ENCODE data around the gene TRMT5. TPM values are rescaled to one million over a fixed set of nuclear protein-coding genes. Genes with fewer than 3 reads are reported as not detected.

The TRMT5 gene
- total and polyA plus RNA-seq, 10 donors = 3.3 to 11.4 (median 5.9) TPM

GRCh38 chr14:60972295-60972694 lies 8.6 kb downstream of the TRMT5 start:
- 96 to 99% (median 97%) methylated on average over 15 of the region's 15 CpGs for WGBS, 5 donors
- H3K27ac ChIP-seq = no peak overlapping the region
- intact Hi-C loops (cut with DNase I; ENCODE audit: low total_unique reads) = no loop called here
- TF ChIP-seq CTCF (IDR thresholded peaks at IDR 0.05 in 8 of 11, conservative IDR thresholded peaks at IDR 0.05 in 3 of 11) (no peak), POLR2AphosphoS5 (IDR thresholded peaks at IDR 0.05) (no peak), POLR2A (IDR thresholded peaks at IDR 0.05) (no peak)
- H3K4me1 ChIP-seq = peaks cover 0 to 2% (median 0%) of the 10 kb centered on the region in 6 donors
- H3K36me3 ChIP-seq = peaks cover 0 to 46% (median 8%) of the 10 kb centered on the region in 6 donors
- no peaks in the 10 kb centered on the region for H3K9me3 ChIP-seq
- DNase-seq = no peak
- H3K4me3 ChIP-seq = no peak overlapping the region
- H3K27me3 ChIP-seq (replicated peaks in 1 of 7) = no peaks in the 10 kb centered on the region

GRCh38 chr14:60971271-60971670 lies 9.6 kb downstream of the TRMT5 start:
- no peak overlapping the region for H3K27ac ChIP-seq
- no peaks in the 10 kb centered on the region for H3K9me3 ChIP-seq
- no peaks in the 10 kb centered on the region for H3K4me1 ChIP-seq
- 42 to 47% (median 44%) methylated on average over 2 of the region's 2 CpGs for WGBS, 5 donors
- peaks cover 0 to 40% (median 8%) of the 10 kb centered on the region in 6 donors for H3K36me3 ChIP-seq
- H3K27me3 ChIP-seq (replicated peaks in 1 of 7) = no peaks in the 10 kb centered on the region
- TF ChIP-seq POLR2AphosphoS5 (IDR thresholded peaks at IDR 0.05) (no peak), CTCF (IDR thresholded peaks at IDR 0.05 in 8 of 11, conservative IDR thresholded peaks at IDR 0.05 in 3 of 11) (no peak), POLR2A (IDR thresholded peaks at IDR 0.05) (no peak)
- no peak overlapping the region for H3K4me3 ChIP-seq
- intact Hi-C loops (cut with DNase I; ENCODE audit: low total_unique reads) = no loop called here
- no peak for DNase-seq

DNA sequence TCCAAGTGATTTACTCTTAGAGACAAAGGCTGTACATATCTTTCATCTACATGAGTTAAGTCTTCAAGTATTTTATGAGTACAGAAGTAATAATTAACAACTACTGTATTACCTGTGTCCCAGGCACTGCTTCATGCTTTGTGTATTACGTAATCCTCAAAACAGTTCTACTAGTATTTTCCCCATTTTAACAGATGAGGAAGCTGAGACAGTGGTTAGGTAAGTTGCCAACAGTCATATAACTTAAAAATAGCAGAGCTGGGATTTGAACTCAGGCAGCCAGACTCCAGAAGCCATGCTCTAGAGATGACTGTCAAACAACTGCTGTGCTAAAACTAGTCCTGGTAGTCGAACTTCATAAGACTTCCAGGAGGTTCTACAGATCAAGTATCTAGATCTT lies 10.7 kb downstream of the TRMT5 start:
- TF ChIP-seq POLR2A (IDR thresholded peaks at IDR 0.05) = no peak
- TF ChIP-seq POLR2AphosphoS5 (IDR thresholded peaks at IDR 0.05) = no peak
- TF ChIP-seq CTCF (IDR thresholded peaks at IDR 0.05 in 8 of 11, conservative IDR thresholded peaks at IDR 0.05 in 3 of 11) = no peak
- Histone ChIP-seq H3K4me1 (no peaks in the 10 kb centered on the region), H3K36me3 (peaks cover 0 to 28% (median 4%) of the 10 kb centered on the region in 6 donors), H3K27ac (no peak overlapping the region), H3K27me3 (replicated peaks in 1 of 7) (no peaks in the 10 kb centered on the region), H3K4me3 (no peak overlapping the region), H3K9me3 (no peaks in the 10 kb centered on the region)
- no peak for DNase-seq
- intact Hi-C loops (cut with DNase I; ENCODE audit: low total_unique reads) = no loop called here
- 80 to 93% (median 86%) methylated on average over 2 of the region's 2 CpGs for WGBS, 5 donors

- no peak overlapping the region for H3K27ac ChIP-seq
- H3K9me3 ChIP-seq = no peaks in the 10 kb centered on the region
- no peak for DNase-seq
- H3K27me3 ChIP-seq (replicated peaks in 1 of 7) = no peaks in the 10 kb centered on the region
- H3K4me1 ChIP-seq = no peaks in the 10 kb centered on the region
- TF ChIP-seq POLR2AphosphoS5 (IDR thresholded peaks at IDR 0.05) (no peak), CTCF (IDR thresholded peaks at IDR 0.05 in 8 of 11, conservative IDR thresholded peaks at IDR 0.05 in 3 of 11) (no peak), POLR2A (IDR thresholded peaks at IDR 0.05) (no peak)
- no peak overlapping the region for H3K4me3 ChIP-seq
- peaks cover 0 to 16% (median 2%) of the 10 kb centered on the region in 6 donors for H3K36me3 ChIP-seq
- intact Hi-C loops (cut with DNase I; ENCODE audit: low total_unique reads) = no loop called here
Measured at GRCh38 chr14:60968671-60969070, 12.2 kb downstream of the TRMT5 start.
